ENCODE data around the gene TRIP10.
A peak's percentile ranks its signal among the peaks of the same experiment; 100 is the strongest.
"Not testable (repeated sequence)": the region's sequence is repeated elsewhere in the genome, so short reads cannot be mapped to it uniquely, and the experiment has no call there.

Gene TRIP10

GRCh38 chr19:6760606-6761005 lies 21.1 kb downstream of the TRIP10 start:
- H3K27ac ChIP-seq (ENCODE audit: low read depth, low read length, severe bottlenecking) = no peak overlapping the region
- no peaks in the 10 kb centered on the region for H3K36me3 ChIP-seq (ENCODE audit: control insufficient read depth, insufficient read depth, low read length)
- peaks cover 4% of the 10 kb centered on the region for H3K4me1 ChIP-seq (ENCODE audit: control insufficient read depth, insufficient read depth, low read length, poor library complexity, severe bottlenecking)
- H3K4me3 ChIP-seq (ENCODE audit: extremely low read depth, insufficient read depth, low read length, poor library complexity, severe bottlenecking) = no peak overlapping the region
- WGBS, 2 experiments (ENCODE audit: insufficient coverage in 2 of 2) = 94 to 95% methylated on average over 15 to 16 of the region's 17 CpGs
- H3K9me3 ChIP-seq (ENCODE audit: control insufficient read depth, low read length) = no peaks in the 10 kb centered on the region

GRCh38 chr19:6761053-6761676 lies 21.7 kb downstream of the TRIP10 start:
- peaks cover 9% of the 10 kb centered on the region for H3K4me1 ChIP-seq (ENCODE audit: control insufficient read depth, insufficient read depth, low read length, poor library complexity, severe bottlenecking)
- 86 to 100% methylated on average over 1 of the region's 4 CpGs for WGBS, 2 experiments (ENCODE audit: insufficient coverage in 2 of 2)
- no peak overlapping the region for H3K27ac ChIP-seq (ENCODE audit: low read depth, low read length, severe bottlenecking)
- no peaks in the 10 kb centered on the region for H3K9me3 ChIP-seq (ENCODE audit: control insufficient read depth, low read length)
- no peak overlapping the region for H3K4me3 ChIP-seq (ENCODE audit: extremely low read depth, insufficient read depth, low read length, poor library complexity, severe bottlenecking)
- H3K36me3 ChIP-seq (ENCODE audit: control insufficient read depth, insufficient read depth, low read length) = no peaks in the 10 kb centered on the region

- WGBS, 2 experiments (ENCODE audit: insufficient coverage in 2 of 2) = 93 to 94% methylated on average over 6 of the region's 8 CpGs
Measured at GRCh38 chr19:6762253-6762797, 22.8 kb downstream of the TRIP10 start.

GRCh38 chr19:6765738-6766356 lies 26.4 kb downstream of the TRIP10 start:
- H3K4me3 ChIP-seq (ENCODE audit: extremely low read depth, insufficient read depth, low read length, poor library complexity, severe bottlenecking) = no peak overlapping the region
- no peaks in the 10 kb centered on the region for H3K36me3 ChIP-seq (ENCODE audit: control insufficient read depth, insufficient read depth, low read length)
- peaks cover 11% of the 10 kb centered on the region for H3K4me1 ChIP-seq (ENCODE audit: control insufficient read depth, insufficient read depth, low read length, poor library complexity, severe bottlenecking)
- H3K27ac ChIP-seq (ENCODE audit: low read depth, low read length, severe bottlenecking) = peak overlapping the region; percentile 13
- 30 to 34% methylated on average over 7 of the region's 8 CpGs for WGBS, 2 experiments (ENCODE audit: insufficient coverage in 2 of 2)
- H3K9me3 ChIP-seq (ENCODE audit: control insufficient read depth, low read length) = no peaks in the 10 kb centered on the region

More at GRCh38 chr19:6762253-6762797, 22.8 kb downstream of the TRIP10 start:
- H3K4me1 ChIP-seq (ENCODE audit: control insufficient read depth, insufficient read depth, low read length, poor library complexity, severe bottlenecking) = peaks cover 11% of the 10 kb centered on the region
- H3K36me3 ChIP-seq (ENCODE audit: control insufficient read depth, insufficient read depth, low read length); H3K27ac ChIP-seq (ENCODE audit: low read depth, low read length, severe bottlenecking); H3K4me3 ChIP-seq (ENCODE audit: extremely low read depth, insufficient read depth, low read length, poor library complexity, severe bottlenecking); H3K9me3 ChIP-seq (ENCODE audit: control insufficient read depth, low read length): not testable (repeated sequence)

- H3K27ac ChIP-seq (ENCODE audit: low read depth, low read length, severe bottlenecking) = no peak overlapping the region
- H3K4me1 ChIP-seq (ENCODE audit: control insufficient read depth, insufficient read depth, low read length, poor library complexity, severe bottlenecking) = peaks cover 11% of the 10 kb centered on the region
- H3K9me3 ChIP-seq (ENCODE audit: control insufficient read depth, low read length) = no peaks in the 10 kb centered on the region
- 32 to 43% methylated on average over 13 to 16 of the region's 16 CpGs for WGBS, 2 experiments (ENCODE audit: insufficient coverage in 2 of 2)
- no peaks in the 10 kb centered on the region for H3K36me3 ChIP-seq (ENCODE audit: control insufficient read depth, insufficient read depth, low read length)
- peak overlapping the region; percentile 35 for H3K4me3 ChIP-seq (ENCODE audit: extremely low read depth, insufficient read depth, low read length, poor library complexity, severe bottlenecking)
Measured at GRCh38 chr19:6766357-6767080, 27.0 kb downstream of the TRIP10 start.

- H3K4me3 ChIP-seq (ENCODE audit: extremely low read depth, insufficient read depth, low read length, poor library complexity, severe bottlenecking) = peak overlapping the region; percentile 35
- 5 to 6% methylated on average over 14 to 15 of the region's 15 CpGs for WGBS, 2 experiments (ENCODE audit: insufficient coverage in 2 of 2)
- no peak overlapping the region for H3K27ac ChIP-seq (ENCODE audit: low read depth, low read length, severe bottlenecking)
- no peaks in the 10 kb centered on the region for H3K9me3 ChIP-seq (ENCODE audit: control insufficient read depth, low read length)
- H3K4me1 ChIP-seq (ENCODE audit: control insufficient read depth, insufficient read depth, low read length, poor library complexity, severe bottlenecking) = peaks cover 11% of the 10 kb centered on the region
- H3K36me3 ChIP-seq (ENCODE audit: control insufficient read depth, insufficient read depth, low read length) = no peaks in the 10 kb centered on the region
Measured at GRCh38 chr19:6767081-6767356, 27.5 kb downstream of the TRIP10 start.

GRCh38 chr19:6767357-6768235 lies 28.1 kb downstream of the TRIP10 start, which contains the start of gene SH2D3A:
TSS of gene SH2D3A (minus strand) at chr19:6767435. CDS start at chr19:6763748, 3,687 bp downstream.
- H3K27ac ChIP-seq (ENCODE audit: low read depth, low read length, severe bottlenecking) = no peak within 1 kb of the TSS
- H3K4me3 ChIP-seq (ENCODE audit: extremely low read depth, insufficient read depth, low read length, poor library complexity, severe bottlenecking) = peak within 1 kb of the TSS; percentile 35

GRCh38 chr19:6768236-6768785 lies 28.8 kb downstream of the TRIP10 start:
- Histone ChIP-seq H3K27ac (ENCODE audit: low read depth, low read length, severe bottlenecking) (no peak overlapping the region), H3K9me3 (ENCODE audit: control insufficient read depth, low read length) (no peaks in the 10 kb centered on the region), H3K36me3 (ENCODE audit: control insufficient read depth, insufficient read depth, low read length) (no peaks in the 10 kb centered on the region), H3K4me3 (ENCODE audit: extremely low read depth, insufficient read depth, low read length, poor library complexity, severe bottlenecking) (peak overlapping the region; percentile 35), H3K4me1 (ENCODE audit: control insufficient read depth, insufficient read depth, low read length, poor library complexity, severe bottlenecking) (peaks cover 11% of the 10 kb centered on the region)
- 81 to 84% methylated on average over 5 to 6 of the region's 8 CpGs for WGBS, 2 experiments (ENCODE audit: insufficient coverage in 2 of 2)

More at GRCh38 chr19:6767357-6768235, 28.1 kb downstream of the TRIP10 start, which contains the start of gene SH2D3A:
- no peaks in the 10 kb centered on the region for H3K36me3 ChIP-seq (ENCODE audit: control insufficient read depth, insufficient read depth, low read length)
- WGBS, 2 experiments (ENCODE audit: insufficient coverage in 2 of 2) = 8% methylated on average over 30 to 36 of the region's 47 CpGs
- peaks cover 11% of the 10 kb centered on the region for H3K4me1 ChIP-seq (ENCODE audit: control insufficient read depth, insufficient read depth, low read length, poor library complexity, severe bottlenecking)
- H3K9me3 ChIP-seq (ENCODE audit: control insufficient read depth, low read length) = no peaks in the 10 kb centered on the region

GRCh38 chr19:6769006-6769619 lies 29.6 kb downstream of the TRIP10 start:
- H3K9me3 ChIP-seq (ENCODE audit: control insufficient read depth, low read length) = no peaks in the 10 kb centered on the region
- WGBS, 2 experiments (ENCODE audit: insufficient coverage in 2 of 2) = 54 to 81% methylated on average over 4 to 7 of the region's 11 CpGs
- H3K4me1 ChIP-seq (ENCODE audit: control insufficient read depth, insufficient read depth, low read length, poor library complexity, severe bottlenecking) = peaks cover 11% of the 10 kb centered on the region

GRCh38 chr19:6771648-6772027 lies 32.2 kb downstream of the TRIP10 start:
- WGBS, 2 experiments (ENCODE audit: insufficient coverage in 2 of 2) = 90 to 96% methylated on average over 6 to 7 of the region's 7 CpGs
- H3K4me3 ChIP-seq (ENCODE audit: extremely low read depth, insufficient read depth, low read length, poor library complexity, severe bottlenecking); H3K9me3 ChIP-seq (ENCODE audit: control insufficient read depth, low read length); H3K4me1 ChIP-seq (ENCODE audit: control insufficient read depth, insufficient read depth, low read length, poor library complexity, severe bottlenecking); H3K36me3 ChIP-seq (ENCODE audit: control insufficient read depth, insufficient read depth, low read length); H3K27ac ChIP-seq (ENCODE audit: low read depth, low read length, severe bottlenecking): not testable (repeated sequence)

More at GRCh38 chr19:6769006-6769619, 29.6 kb downstream of the TRIP10 start:
- Histone ChIP-seq H3K4me3 (ENCODE audit: extremely low read depth, insufficient read depth, low read length, poor library complexity, severe bottlenecking) (no peak overlapping the region), H3K36me3 (ENCODE audit: control insufficient read depth, insufficient read depth, low read length) (no peaks in the 10 kb centered on the region), H3K27ac (ENCODE audit: low read depth, low read length, severe bottlenecking) (no peak overlapping the region)
